GM12801 (cell line): ENCODE data around the gene MAP6.

Experiments used
- TF ChIP-seq, protein P1 (sequence below): IDR thresholded peaks from one replicate; pipeline ENCODE4 v1.5.1; 2011; ENCODE audit warnings: control low read depth; ENCODE audit not compliant: insufficient read length; ENCODE audit errors: extremely low read depth

The MAP6 gene

DNA sequence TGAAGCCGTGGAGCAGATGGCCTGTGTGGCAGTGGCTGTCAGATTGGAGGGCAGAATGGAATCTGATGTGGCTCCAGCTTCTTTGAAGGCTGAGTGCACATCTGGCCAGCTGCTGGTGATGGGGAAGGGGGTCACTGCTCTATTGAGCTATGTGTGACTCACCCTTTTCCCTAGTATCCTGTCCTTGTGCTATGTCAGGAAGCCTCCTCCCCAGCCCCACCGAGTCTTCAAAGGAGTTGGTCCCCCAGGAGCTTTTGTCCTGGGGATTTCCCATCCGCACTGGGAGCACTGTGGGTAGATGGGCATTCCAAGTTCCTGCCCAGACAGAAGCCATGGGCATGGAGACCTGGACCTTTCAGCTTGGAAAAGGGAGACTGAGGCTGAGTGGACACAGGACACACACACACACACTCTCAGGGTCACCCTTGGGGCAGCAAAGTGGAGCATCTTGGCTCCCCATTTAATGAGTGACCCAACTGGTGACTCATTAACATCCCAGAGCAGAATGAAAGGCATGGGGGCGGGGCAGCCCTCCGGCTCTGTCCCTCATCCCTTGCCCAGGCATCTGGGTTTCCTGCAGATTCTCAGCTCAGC lies 103.5 kb downstream of the MAP6 start:
- TF ChIP-seq, protein P1, sequence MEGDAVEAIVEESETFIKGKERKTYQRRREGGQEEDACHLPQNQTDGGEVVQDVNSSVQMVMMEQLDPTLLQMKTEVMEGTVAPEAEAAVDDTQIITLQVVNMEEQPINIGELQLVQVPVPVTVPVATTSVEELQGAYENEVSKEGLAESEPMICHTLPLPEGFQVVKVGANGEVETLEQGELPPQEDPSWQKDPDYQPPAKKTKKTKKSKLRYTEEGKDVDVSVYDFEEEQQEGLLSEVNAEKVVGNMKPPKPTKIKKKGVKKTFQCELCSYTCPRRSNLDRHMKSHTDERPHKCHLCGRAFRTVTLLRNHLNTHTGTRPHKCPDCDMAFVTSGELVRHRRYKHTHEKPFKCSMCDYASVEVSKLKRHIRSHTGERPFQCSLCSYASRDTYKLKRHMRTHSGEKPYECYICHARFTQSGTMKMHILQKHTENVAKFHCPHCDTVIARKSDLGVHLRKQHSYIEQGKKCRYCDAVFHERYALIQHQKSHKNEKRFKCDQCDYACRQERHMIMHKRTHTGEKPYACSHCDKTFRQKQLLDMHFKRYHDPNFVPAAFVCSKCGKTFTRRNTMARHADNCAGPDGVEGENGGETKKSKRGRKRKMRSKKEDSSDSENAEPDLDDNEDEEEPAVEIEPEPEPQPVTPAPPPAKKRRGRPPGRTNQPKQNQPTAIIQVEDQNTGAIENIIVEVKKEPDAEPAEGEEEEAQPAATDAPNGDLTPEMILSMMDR = no peak

DNA sequence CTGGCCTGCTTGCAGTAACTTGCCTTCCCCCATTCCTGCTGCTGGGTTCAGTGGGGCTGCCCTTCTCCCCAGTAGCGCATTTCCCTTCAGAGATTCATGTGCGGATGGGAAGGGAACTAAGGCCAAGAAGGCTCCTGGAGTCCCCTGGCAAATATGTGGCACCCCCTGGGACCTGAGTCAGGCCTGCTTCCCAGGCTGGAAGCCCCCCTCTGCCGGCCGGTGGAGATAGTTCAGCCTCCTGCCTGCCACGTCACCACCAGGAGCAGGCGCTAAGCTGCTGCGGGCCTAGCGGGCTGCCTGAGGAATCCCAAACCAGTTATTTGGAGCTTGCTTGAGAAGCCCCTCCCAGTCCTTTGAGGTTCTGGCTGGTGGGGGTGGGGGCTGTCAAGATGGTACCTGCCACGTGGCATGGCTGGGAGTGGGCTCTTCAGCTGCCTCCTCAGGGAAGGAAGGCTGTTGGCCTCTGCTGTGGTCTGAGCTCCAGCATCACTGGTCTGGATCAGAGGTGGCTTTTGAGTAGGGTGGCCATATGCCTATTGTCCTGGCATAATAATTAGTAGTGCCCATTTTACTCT lies 104.8 kb downstream of the MAP6 start:
- TF ChIP-seq, protein P1 = no peak

DNA sequence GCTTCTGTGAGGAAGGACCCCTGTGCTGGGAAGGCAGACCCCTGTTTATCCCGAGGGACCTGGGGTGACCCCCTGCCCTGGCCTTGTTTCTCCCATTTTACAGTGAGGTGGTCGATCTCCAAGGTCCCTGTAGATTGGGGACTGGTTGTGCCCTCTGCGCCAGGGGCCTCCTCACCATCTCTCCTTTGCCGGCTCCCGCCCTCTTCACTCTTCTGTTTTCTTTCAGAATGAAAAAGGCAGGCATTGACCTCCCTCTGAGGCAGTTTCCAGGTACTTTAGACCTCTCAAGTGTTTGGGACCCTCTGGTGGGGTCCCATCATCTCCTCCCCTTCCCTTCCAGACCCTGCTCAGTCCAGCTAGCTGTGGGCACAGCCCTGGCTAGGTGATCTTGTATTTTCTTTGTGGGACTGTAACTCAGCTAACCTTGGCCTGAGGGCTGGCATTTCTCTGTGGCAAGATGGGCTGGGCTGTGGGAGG lies 105.3 kb downstream of the MAP6 start:
- TF ChIP-seq, protein P1 = no peak

DNA sequence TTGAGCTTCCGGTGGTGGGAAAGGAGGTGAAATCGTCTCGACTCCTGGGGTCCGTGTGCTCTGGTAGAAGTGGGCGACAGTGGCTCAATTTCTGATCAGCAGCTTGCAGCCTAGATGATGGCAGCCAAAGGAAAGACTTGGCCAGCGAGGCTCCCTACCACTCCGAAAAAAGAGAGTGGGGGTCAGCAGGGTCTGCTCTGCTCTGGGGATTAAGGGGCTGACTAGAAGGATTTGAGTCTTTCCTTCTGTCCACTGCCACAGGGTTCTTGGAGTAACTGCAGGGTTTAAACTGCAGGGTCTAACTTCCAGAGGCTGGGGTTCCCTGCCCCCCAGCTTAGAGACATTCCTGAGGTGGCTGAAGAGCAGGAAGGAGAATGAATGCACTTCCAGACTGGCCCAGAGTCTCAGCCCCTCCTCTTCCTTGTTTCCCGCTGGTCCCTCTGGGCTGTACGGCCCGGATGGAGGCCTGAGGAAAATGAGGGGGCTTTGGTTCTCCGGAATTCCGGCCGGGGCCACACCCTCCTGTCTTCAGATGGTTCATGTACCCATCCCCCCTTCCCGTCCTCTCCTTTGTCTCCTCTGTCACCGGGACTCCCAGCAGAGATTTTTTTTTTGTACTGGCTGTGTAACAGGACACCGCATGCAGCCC lies 105.9 kb downstream of the MAP6 start:
- TF ChIP-seq, protein P1 = no peak

DNA sequence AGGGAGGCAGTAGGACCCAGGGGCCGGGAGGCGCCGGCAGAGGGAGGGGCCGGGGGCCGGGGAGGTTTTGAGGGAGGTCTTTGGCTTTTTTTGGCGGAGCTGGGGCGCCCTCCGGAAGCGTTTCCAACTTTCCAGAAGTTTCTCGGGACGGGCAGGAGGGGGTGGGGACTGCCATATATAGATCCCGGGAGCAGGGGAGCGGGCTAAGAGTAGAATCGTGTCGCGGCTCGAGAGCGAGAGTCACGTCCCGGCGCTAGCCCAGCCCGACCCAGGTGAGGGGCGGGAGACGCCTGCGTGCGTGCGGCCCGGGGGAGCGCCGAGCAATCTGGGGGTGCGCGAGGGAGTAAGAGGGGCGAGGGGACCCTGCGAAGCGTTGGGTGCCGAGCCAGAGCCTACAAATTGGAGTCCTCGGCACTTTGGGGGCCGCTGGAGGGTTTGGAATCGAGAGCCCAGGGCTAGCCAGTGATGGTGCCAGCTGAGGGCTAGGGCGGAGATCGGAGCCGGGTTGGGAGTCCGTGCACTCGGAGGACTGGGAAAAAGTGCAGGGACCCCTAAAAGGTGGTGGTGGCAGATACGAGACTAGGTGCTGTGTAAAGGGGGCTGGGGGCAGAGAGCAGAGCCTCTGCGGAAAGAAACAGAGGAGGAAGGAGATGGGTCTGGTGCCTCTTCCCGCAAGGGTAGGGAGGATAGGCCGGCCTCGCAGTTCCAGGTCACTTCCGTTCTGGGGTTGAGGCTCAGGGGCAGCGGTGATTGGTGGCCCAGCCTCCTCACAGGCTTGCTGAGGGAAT lies 106.6 kb downstream of the MAP6 start, which contains the start of gene SERPINH1:
SERPINH1 (plus strand) TSS at position 206 of the 788 bp plus-strand sequence. CDS start 4,097 bp downstream, outside the sequence.
- TF ChIP-seq, protein P1 = no peak

DNA sequence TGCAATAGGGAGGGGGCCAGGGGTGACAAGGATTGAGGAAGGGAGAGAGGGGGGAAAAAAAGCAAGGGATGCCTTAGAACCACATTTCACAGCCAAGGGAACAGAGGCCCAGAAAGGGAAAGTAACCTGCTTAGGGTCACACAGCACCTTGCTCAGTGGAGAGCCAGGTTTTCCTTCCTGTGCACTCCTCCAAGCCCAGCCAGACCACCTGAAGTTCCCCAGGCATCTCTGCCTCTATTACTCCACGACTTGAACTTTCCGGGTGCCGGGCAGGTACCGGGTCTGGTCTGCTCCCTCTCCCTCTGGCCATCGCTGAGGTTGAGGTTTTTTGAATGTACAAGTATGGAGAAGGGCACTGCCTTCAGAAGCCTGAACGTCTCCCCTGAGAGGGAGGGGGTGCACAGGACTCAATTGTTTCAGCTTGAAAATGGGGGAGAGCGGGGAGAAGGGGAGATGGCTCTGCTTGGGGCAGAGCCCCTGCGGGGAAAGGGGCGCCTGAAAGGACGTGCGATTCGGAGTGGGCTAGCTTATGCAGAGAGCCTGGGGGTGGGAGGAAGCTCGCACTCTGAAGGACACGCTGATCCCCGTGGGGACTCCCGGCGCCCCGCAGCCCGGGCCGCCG lies 107.3 kb downstream of the MAP6 start:
- TF ChIP-seq, protein P1 = no peak
